Right lobe of liver (tissue), 6 donors: ENCODE data around the gene EML6. TPM values are rescaled to one million over a fixed set of nuclear protein-coding genes. Genes with fewer than 3 reads are reported as not detected.
"Not testable (repeated sequence)": the region's sequence is repeated elsewhere in the genome, so short reads cannot be mapped to it uniquely, and the experiment has no call there.

Experiments used
- ATAC-seq, 4 donors: fragments of 200-7000 bp; cut with Tn5 transposase; one replicate each; pipeline ENCODE4 v1.9.1; 2020; ENCODE audit warnings: mild to moderate bottlenecking in 4 of 4, moderate library complexity in 4 of 4
- DNase-seq, 3 donors: peaks; one replicate each; pipeline ENCODE4 v3.0.0-alpha.2; 2020
- H3K27ac ChIP-seq, 3 donors: fragments of 200-600 bp; one replicate each; pipeline ENCODE4 v1.8.0; 2022
- H3K27me3 ChIP-seq, 2 donors: fragments of 200-600 bp; one replicate each; pipeline ENCODE4 v1.8.0; 2022
- H3K36me3 ChIP-seq, 4 donors: fragments of 200-600 bp; sonication (generic) in 1 of 4; one replicate each; pipeline versions ENCODE4 v1.5.1 to v1.8.0; 2017 to 2022; ENCODE audit warnings: control low read depth in 1 of 4
- H3K4me1 ChIP-seq, 4 donors: fragments of 200-600 bp; sonication (generic) in 1 of 4; one replicate each; pipeline versions ENCODE4 v1.5.1 to v1.8.0; 2017 to 2022; ENCODE audit warnings: control low read depth in 1 of 4
- H3K4me3 ChIP-seq, 3 donors: fragments of 200-600 bp; one replicate each; pipeline ENCODE4 v1.8.0; 2022
- H3K9me3 ChIP-seq, 4 donors: fragments of 200-600 bp; sonication (generic) in 1 of 4; one replicate each; pipeline versions ENCODE4 v1.5.1 to v1.8.0; 2017 to 2022; ENCODE audit warnings: control low read depth in 1 of 4
- CTCF ChIP-seq, 4 donors: fragments of 200-600 bp in 3 of 4; fragments of 450-650 bp in 1 of 4; IDR thresholded peaks; one replicate each; pipeline versions ENCODE4 v1.5.1 to v1.8.0; 2016 to 2022; ENCODE audit warnings: antibody characterized with exemption in 4 of 4, mild to moderate bottlenecking in 2 of 4
- POLR2A ChIP-seq: fragments of 450-650 bp; IDR thresholded peaks from one replicate; pipeline ENCODE4 v1.6.1; 2017; ENCODE audit warnings: antibody characterized with exemption, mild to moderate bottlenecking
- WGBS: methylation state at CpG from one replicate; pipeline ENCODE4 v1.1.6; 2018; ENCODE audit warnings: low coverage, low lambda C conversion rate; ENCODE audit not compliant: insufficient coverage; ENCODE audit errors: missing lambda C conversion rate; 5-methylcytosine and 5-hydroxymethylcytosine counted together
- intact Hi-C, 2 donors: fragments of 100-400 bp; cut with DNase I; formaldehyde crosslinking; loops; one replicate each; pipeline versions ENCODE4 v1.11.2 to v1.14.1; 2022
- total RNA-seq, 6 experiments: library from RNA; depleted of rRNA in 2 of 6; stranded (reverse); fragments of >200 nt in 2 of 6; fragmentation: NEBNext Ultra II Directional in 3 of 6; extraction: Animal tissue kit (Norgen Biotek cat#: 25700) in 3 of 6; gene quantifications; one replicate each; pipeline versions ENCODE4 v1.1.0 to v1.2.4, GENCODE V29; 2016 to 2023
- donor health status: DM: no; HTN: yes; CAD: no.
- donor health status: DM: no; HTN: no; CAD: no.
- donor health status: DM: no; HTN: no; CAD: no.
- donor health status: DM: no; HTN: yes; CAD: no.
- donor health status: DM: no; HTN: yes; CAD: no.

Gene EML6
- total RNA-seq, 6 experiments from 2014 or later: 0.82 to 2.5 (median 1.5) TPM

GRCh38 chr2:54836477-54836876, 113.0 kb downstream of the EML6 start:
- ATAC-seq (no peak), DNase-seq (no peak)
- H3K4me1 ChIP-seq: peaks cover 0 to 4% (median 2%) of the 10 kb centered on the region in 4 donors
- TF ChIP-seq CTCF (IDR thresholded peaks at IDR 0.05): no peak
- TF ChIP-seq POLR2A: no peak
- no peaks in the 10 kb centered on the region for H3K27me3 ChIP-seq
- no peaks in the 10 kb centered on the region for H3K36me3 ChIP-seq
- WGBS: 40% methylated on average over 1 of the region's 4 CpGs
- no peaks in the 10 kb centered on the region for H3K9me3 ChIP-seq
- intact Hi-C loops: loop anchor here in 1 of 2 donors (10.0 kb wide), 1 partner anchor 112 kb away; the partner anchor contains the start of gene EML6
- H3K27ac ChIP-seq: no peak overlapping the region
- no peak overlapping the region for H3K4me3 ChIP-seq

DNA sequence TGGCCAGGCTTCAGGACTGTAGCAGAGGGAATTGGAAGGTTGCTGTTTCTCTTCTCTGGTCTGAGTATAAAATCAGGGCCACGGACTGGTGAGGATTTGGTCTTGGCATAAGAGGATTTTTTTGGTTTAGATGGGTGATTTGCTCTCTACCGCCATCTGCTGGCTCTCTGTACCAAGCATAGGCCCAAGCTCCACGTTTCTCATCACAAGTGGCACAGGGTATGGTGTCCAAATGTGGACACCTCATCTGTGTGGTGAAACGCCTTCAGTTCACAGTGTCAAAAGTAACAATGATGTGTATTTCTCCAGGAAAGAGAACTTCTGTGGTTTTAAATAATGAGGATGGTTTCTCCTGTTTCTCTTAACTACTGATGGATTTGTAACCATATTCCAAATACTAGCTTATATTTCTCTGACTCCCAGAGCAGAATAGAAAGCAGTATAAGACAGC, 115.1 kb downstream of the EML6 start:
- intact Hi-C loops: loop anchor here in 1 of 2 donors (10.0 kb wide), 1 partner anchor 114 kb away; the partner anchor contains the start of gene EML6
- 5% methylated on average over 4 of the region's 4 CpGs for whole genome bisulfite sequencing

GRCh38 chr2:54839461-54840255, 116.2 kb downstream of the EML6 start:
- WGBS: 83% methylated on average over 6 of the region's 6 CpGs
- Histone ChIP-seq H3K4me3 (no peak overlapping the region), H3K27ac (no peak overlapping the region), H3K36me3 (no peaks in the 10 kb centered on the region), H3K27me3 (no peaks in the 10 kb centered on the region), H3K4me1 (peaks cover 0 to 4% (median 2%) of the 10 kb centered on the region in 4 donors), H3K9me3 (no peaks in the 10 kb centered on the region)
- DNase-seq (no peak), ATAC-seq (no peak)
- intact Hi-C loops: loop anchor here in 1 of 2 donors (10.0 kb wide), 1 partner anchor 115 kb away; the partner anchor contains the start of gene EML6
- TF ChIP-seq CTCF (IDR thresholded peaks at IDR 0.05): no peak
- no peak for TF ChIP-seq POLR2A

More for the DNA sequence above, 115.1 kb downstream of the EML6 start:
- ATAC-seq: peak; percentile 94 to 99 (median 98)
- Histone ChIP-seq H3K4me1 (peaks cover 0 to 4% (median 2%) of the 10 kb centered on the region in 4 donors), H3K9me3 (no peaks in the 10 kb centered on the region), H3K27ac (no peak overlapping the region), H3K4me3 (no peak overlapping the region), H3K27me3 (no peaks in the 10 kb centered on the region), H3K36me3 (no peaks in the 10 kb centered on the region)
- peak in 2 of 3 donors; percentile 55 to 76 for DNase-seq
- TF ChIP-seq POLR2A: no peak
- TF ChIP-seq CTCF (IDR thresholded peaks at IDR 0.05): peak; percentile 79 to 95 (median 92)

- intact Hi-C loops: no loop called here
- DNase-seq (no peak), ATAC-seq (no peak)
- Histone ChIP-seq H3K9me3 (no peaks in the 10 kb centered on the region), H3K27me3 (no peaks in the 10 kb centered on the region), H3K4me1 (peaks cover 0 to 4% (median 2%) of the 10 kb centered on the region in 4 donors), H3K27ac (no peak overlapping the region), H3K4me3 (no peak overlapping the region), H3K36me3 (no peaks in the 10 kb centered on the region)
- TF ChIP-seq CTCF (IDR thresholded peaks at IDR 0.05) (no peak), POLR2A (no peak)
- WGBS: 51% methylated on average over 5 of the region's 7 CpGs
Measured at GRCh38 chr2:54840559-54841468, 117.4 kb downstream of the EML6 start.

DNA sequence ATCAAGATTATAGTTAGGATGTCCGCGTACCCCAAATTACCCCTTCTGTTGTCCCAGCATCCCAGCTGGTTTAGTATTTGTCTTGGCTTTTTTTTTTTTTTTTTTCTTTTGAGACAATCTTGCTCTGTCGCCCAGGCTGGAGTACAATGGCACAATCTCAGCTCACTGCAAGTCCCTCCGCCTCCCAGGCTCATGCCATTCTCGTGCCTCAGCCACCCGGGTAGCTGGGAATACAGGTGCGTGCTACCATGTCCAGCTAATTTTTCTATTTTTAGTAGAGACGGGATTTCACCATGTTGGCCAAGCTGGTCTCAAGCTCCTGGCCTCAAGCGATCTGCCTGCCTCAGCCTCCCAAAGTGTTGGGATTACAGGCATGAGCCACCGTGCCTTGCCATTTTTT, 118.0 kb downstream of the EML6 start:
- H3K4me3 ChIP-seq, H3K4me1 ChIP-seq, H3K27me3 ChIP-seq, intact Hi-C loops, ATAC-seq, H3K9me3 ChIP-seq, H3K27ac ChIP-seq, DNase-seq, H3K36me3 ChIP-seq: not testable (repeated sequence)
- WGBS: 89% methylated on average over 9 of the region's 10 CpGs
